Endothelial cell of umbilical vein (primary cell): ENCODE measurements around the gene BRAP. TPM values are rescaled to one million over a fixed set of nuclear protein-coding genes. Genes with fewer than 3 reads are reported as not detected.

ENCODE experiments used
- BruUV-seq: library from RNA; stranded (reverse); fragments of 400-500 nt; replicated peaks from 2 replicates; lab custom pipeline; 2021; lab: Mats Ljungman, UMichigan
- CTCF ChIA-PET: fragments of 300-600, 350-600 bp; sonication (Branson Sonifier 250); formaldehyde crosslinking; loops from one replicate; lab custom pipeline; 2021; ENCODE audit warnings: antibody characterized with exemption, inconsistent platforms; lab: Charles Lee
- POLR2A ChIA-PET: fragments of 300-600, 350-600 bp; sonication (Branson Sonifier 250); formaldehyde crosslinking; loops from one replicate; lab custom pipeline; 2021; ENCODE audit warnings: antibody characterized with exemption, inconsistent platforms; lab: Charles Lee
- DNase-seq: peaks from one replicate; pipeline ENCODE4 v3.0.0-alpha.2; 2011; ENCODE audit warnings: low read depth, low spot score
- FAIRE-seq: peaks from 2 replicates; lab custom pipeline; 2011; peaks lifted over from hg19 to GRCh38; lab: Jason Lieb, UNC
- H2AFZ ChIP-seq: 2 replicates; pipeline ENCODE4 v1.6.0; 2012; ENCODE audit warnings: low read depth, low read length, control low read depth, inconsistent platforms
- H3K27ac ChIP-seq: 2 replicates; pipeline ENCODE4 v1.5.1; 2011; ENCODE audit warnings: low read depth, mild to moderate bottlenecking, control low read depth, low read length, moderate library complexity; ENCODE audit not compliant: insufficient read depth
- H3K27me3 ChIP-seq, 2 experiments: 2 replicates each; pipeline versions ENCODE4 v1.6.0 to v1.6.1; 2011; ENCODE audit warnings: low read length in 2 of 2, mixed read lengths in 1 of 2; ENCODE audit not compliant: control insufficient read depth in 2 of 2, insufficient read depth in 2 of 2
- H3K36me3 ChIP-seq, 2 experiments: 2 replicates in 1 of 2; 3 replicates in 1 of 2; pipeline ENCODE4 v1.5.1; 2011; ENCODE audit warnings: low read length in 2 of 2, mild to moderate bottlenecking in 1 of 2, moderate library complexity in 1 of 2; ENCODE audit not compliant: control insufficient read depth in 2 of 2, insufficient read depth in 2 of 2; ENCODE audit errors: extremely low read depth in 1 of 2
- H3K4me1 ChIP-seq: 3 replicates; pipeline ENCODE4 v1.5.1; 2011; ENCODE audit warnings: mild to moderate bottlenecking, low read length; ENCODE audit not compliant: control insufficient read depth, insufficient read depth; ENCODE audit errors: extremely low read depth
- H3K4me2 ChIP-seq: 2 replicates; pipeline ENCODE4 v1.6.1; 2011; ENCODE audit warnings: low read length, control low read depth, mixed read lengths; ENCODE audit not compliant: insufficient read depth
- H3K4me3 ChIP-seq, 3 experiments: fragments of 200-600 bp in 1 of 3; sonication (generic), shearing (Covaris generic) in 1 of 3; replicated peaks in 1 of 3; 2 replicates each; pipeline ENCODE4 v1.5.1; 2011 to 2016; ENCODE audit warnings: control low read depth in 3 of 3, low read length in 3 of 3, mild to moderate bottlenecking in 2 of 3, inconsistent platforms in 1 of 3, low read depth in 1 of 3, moderate library complexity in 1 of 3; ENCODE audit not compliant: insufficient read depth in 1 of 3
- H3K79me2 ChIP-seq: 2 replicates; pipeline ENCODE4 v1.6.0; 2012; ENCODE audit warnings: low read length, inconsistent platforms; ENCODE audit not compliant: control insufficient read depth, insufficient read depth
- H3K9ac ChIP-seq: replicated peaks from 2 replicates; pipeline ENCODE3; 2011; ENCODE audit warnings: low read length, control low read depth; ENCODE audit not compliant: insufficient read depth; ENCODE audit errors: extremely low read depth
- H3K9me1 ChIP-seq: replicated peaks from 3 replicates; pipeline ENCODE4 v1.6.0; 2011; ENCODE audit warnings: mild to moderate bottlenecking, low read length; ENCODE audit not compliant: control insufficient read depth, insufficient read depth; ENCODE audit errors: extremely low read depth
- H3K9me3 ChIP-seq: replicated peaks from 2 replicates; pipeline ENCODE4 v1.5.1; 2012; ENCODE audit warnings: low read length, inconsistent platforms; ENCODE audit not compliant: control insufficient read depth, insufficient read depth
- H4K20me1 ChIP-seq: replicated peaks from 2 replicates; pipeline ENCODE3; 2011; ENCODE audit warnings: mild to moderate bottlenecking, low read length; ENCODE audit not compliant: control insufficient read depth, insufficient read depth; ENCODE audit errors: extremely low read depth
- CTCF ChIP-seq, 2 donors: IDR thresholded peaks; 1 replicate in 1 of 2; 2 replicates in 1 of 2; pipeline ENCODE4 v1.5.1; 2011; ENCODE audit warnings: low read length in 2 of 2, mild to moderate bottlenecking in 2 of 2, moderate library complexity in 2 of 2, control low read depth in 1 of 2, inconsistent platforms in 1 of 2, low read depth in 1 of 2; ENCODE audit not compliant: insufficient read depth in 1 of 2; ENCODE audit errors: extremely low read depth in 1 of 2
- EZH2 ChIP-seq: IDR thresholded peaks from 2 replicates; pipeline ENCODE4 v1.6.1; 2012; ENCODE audit warnings: borderline replicate concordance, low read depth, mild to moderate bottlenecking, moderate library complexity, low read length, inconsistent platforms; ENCODE audit not compliant: severe bottlenecking
- FOS ChIP-seq: IDR thresholded peaks from 2 replicates; pipeline ENCODE4 v1.6.1; 2011; ENCODE audit warnings: mild to moderate bottlenecking, low read length, moderate library complexity, borderline replicate concordance; ENCODE audit not compliant: insufficient read depth
- GATA2 ChIP-seq: IDR thresholded peaks from 2 replicates; pipeline ENCODE4 v1.7.0; 2011; ENCODE audit warnings: low read depth, mild to moderate bottlenecking, moderate library complexity, mixed read lengths, low read length; ENCODE audit not compliant: insufficient read length, insufficient read depth
- JUN ChIP-seq: IDR thresholded peaks from 2 replicates; pipeline ENCODE4 v1.6.1; 2011; ENCODE audit warnings: borderline replicate concordance, low read depth; ENCODE audit not compliant: insufficient read length, insufficient read depth
- MAX ChIP-seq: IDR thresholded peaks from 2 replicates; pipeline ENCODE4 v1.6.1; 2011; ENCODE audit not compliant: insufficient read depth, insufficient read length
- MYC ChIP-seq: IDR thresholded peaks from one replicate; pipeline ENCODE4 v1.6.1; 2011; ENCODE audit warnings: mild to moderate bottlenecking, low read depth, low read length
- POLR2A ChIP-seq: IDR thresholded peaks from 2 replicates; pipeline ENCODE4 v1.6.1; 2012; ENCODE audit warnings: low read depth, mild to moderate bottlenecking, control low read depth, low read length
- POLR2AphosphoS5 ChIP-seq: IDR thresholded peaks from 2 replicates; pipeline ENCODE4 v1.6.1; 2012; ENCODE audit warnings: low read depth, mild to moderate bottlenecking, control low read depth, low read length, moderate library complexity; ENCODE audit not compliant: insufficient read depth
- dilution Hi-C: fragments of 300-500 bp; cut with MboI; formaldehyde crosslinking; loops from one replicate; pipeline ENCODE4 v1.15.0; 2019; ENCODE audit warnings: low sequenced_read_pairs; ENCODE audit not compliant: extremely low pct_ligation_motif_present
- intact Hi-C: fragments of 100-400 bp; cut with micrococcal nuclease; formaldehyde crosslinking; loops from one replicate; pipeline ENCODE4 v1.10.0; 2022
- polyA plus RNA-seq, 4 experiments: library from polyadenylated mRNA; depleted of rRNA in 3 of 4; stranded (reverse) in 3 of 4; unstranded in 1 of 4; fragments of >200 nt; gene quantifications; 2 replicates each; pipeline versions ENCODE4 v1.2.1 to v1.2.3, GENCODE V29; 2011 to 2012; ENCODE audit warnings: missing spikeins in 1 of 4
- total RNA-seq: library from RNA; stranded (reverse); gene quantifications from 2 replicates; pipeline ENCODE4 v1.2.3, GENCODE V29; 2021

BRAP gene
- total and polyA plus RNA-seq, 2 donors (not counting 3 experiments of a cell fraction or from before 2014, with no cell fraction given) = 14.4 to 16.5 TPM

GRCh38 chr12:111656016-111656415 is 29.7 kb downstream of the BRAP start:
- no peak overlapping the region for H3K4me3 ChIP-seq
- dilution Hi-C loops = no loop called here
- no peak overlapping the region for H3K9ac ChIP-seq
- no peaks in the 10 kb centered on the region for H3K9me3 ChIP-seq
- no peak overlapping the region for H2AFZ ChIP-seq
- no peaks in the 10 kb centered on the region for H3K79me2 ChIP-seq
- H3K36me3 ChIP-seq = peaks cover 14 to 15% of the 10 kb centered on the region in 2 experiments
- no peaks in the 10 kb centered on the region for H3K27me3 ChIP-seq
- POLR2A ChIA-PET = no interaction called here
- H3K27ac ChIP-seq = no peak overlapping the region
- no peak overlapping the region for H3K4me2 ChIP-seq
- no peaks in the 10 kb centered on the region for H3K9me1 ChIP-seq
- TF ChIP-seq MYC = no peak
- no peak for TF ChIP-seq JUN
- TF ChIP-seq POLR2A = no peak
- no peak for TF ChIP-seq GATA2
- TF ChIP-seq MAX = no peak
- TF ChIP-seq CTCF (IDR thresholded peaks at IDR 0.05; ENCODE audit: extremely low read depth in 1 of 2, insufficient read depth in 1 of 2, low read depth in 1 of 2, low read length in 2 of 2) = no peak
- no peak for TF ChIP-seq EZH2
- no peak for TF ChIP-seq POLR2AphosphoS5
- no peak for TF ChIP-seq FOS
- peaks cover 4% of the 10 kb centered on the region for H3K4me1 ChIP-seq
- CTCF ChIA-PET = interaction anchor here (1.2 kb wide), 1 partner anchor 17 kb away, joined by 3 read pairs; no protein-coding TSS in a partner anchor
- FAIRE-seq (no peak), DNase-seq (no peak)
- no peaks in the 10 kb centered on the region for H4K20me1 ChIP-seq
- intact Hi-C loops = no loop called here
- BruUV-seq = no TSS peak
